ENCODE measurements around the gene ASXL1. TPM values are rescaled to one million over a fixed set of nuclear protein-coding genes. Genes with fewer than 3 reads are reported as not detected.

Gene ASXL1
- total RNA-seq, 3 donors from 2014 or later (not counting 1 experiment from before 2014, with no cell fraction given): 106 to 125 (median 108) TPM

GRCh38 chr20:32445539-32446273 lies 87.6 kb downstream of the ASXL1 start:
- Mint-ChIP-seq H3K27ac (peak overlapping the region; percentile 70 to 82), H3K27me3 (ENCODE audit: low read depth in 2 of 2) (no peaks in the 10 kb centered on the region), H3K4me1 (peaks cover 36 to 41% of the 10 kb centered on the region in 2 donors), H3K9me3 (no peaks in the 10 kb centered on the region), H3K4me3 (no peak overlapping the region), H3K36me3 (no peaks in the 10 kb centered on the region)
- no peak for TF ChIP-seq CTCF (IDR thresholded peaks at IDR 0.05)
- ATAC-seq (peak in 2 of 3 donors; percentile 19 to 38), DNase-seq (peak in 1 of 2 donors; percentile 38)
- H3K27ac ChIP-seq (ENCODE audit: low read length): no peak overlapping the region
- peaks cover 55% of the 10 kb centered on the region for H3K36me3 ChIP-seq (ENCODE audit: control insufficient read depth, insufficient read depth, low read length)
- H3K4me3 ChIP-seq (ENCODE audit: low read length): no peak overlapping the region
- WGBS (ENCODE audit: insufficient coverage): 69% methylated on average over 11 of the region's 12 CpGs
- no peaks in the 10 kb centered on the region for H3K27me3 ChIP-seq (ENCODE audit: control insufficient read depth, insufficient read depth, low read length)
- intact Hi-C loops (cut with micrococcal nuclease): no loop called here
- no peaks in the 10 kb centered on the region for H3K9me3 ChIP-seq (ENCODE audit: control insufficient read depth, insufficient read depth, low read length)
- H3K4me1 ChIP-seq (ENCODE audit: control insufficient read depth, insufficient read depth, low read length): peaks cover 10% of the 10 kb centered on the region

- H3K27ac Mint-ChIP-seq: peak overlapping the region; percentile 70 to 79
These were observed 88.4 kb downstream of the ASXL1 start for GRCh38 chr20:32446301-32447100.

GRCh38 chr20:32447136-32448027 lies 89.3 kb downstream of the ASXL1 start:
- no peak overlapping the region for H3K27ac ChIP-seq (ENCODE audit: low read length)
- intact Hi-C loops (cut with micrococcal nuclease): no loop called here
- peak overlapping the region; percentile 76 to 79 for H3K27ac Mint-ChIP-seq

More at GRCh38 chr20:32446301-32447100, 88.4 kb downstream of the ASXL1 start:
- Mint-ChIP-seq H3K36me3 (no peaks in the 10 kb centered on the region), H3K4me1 (peaks cover 34 to 40% of the 10 kb centered on the region in 2 donors), H3K9me3 (no peaks in the 10 kb centered on the region), H3K4me3 (no peak overlapping the region), H3K27me3 (ENCODE audit: low read depth in 2 of 2) (no peaks in the 10 kb centered on the region)
- H3K9me3 ChIP-seq (ENCODE audit: control insufficient read depth, insufficient read depth, low read length): no peaks in the 10 kb centered on the region
- H3K27me3 ChIP-seq (ENCODE audit: control insufficient read depth, insufficient read depth, low read length): no peaks in the 10 kb centered on the region
- ATAC-seq (no peak), DNase-seq (no peak)
- H3K36me3 ChIP-seq (ENCODE audit: control insufficient read depth, insufficient read depth, low read length): peaks cover 61% of the 10 kb centered on the region
- intact Hi-C loops (cut with micrococcal nuclease): no loop called here
- H3K27ac ChIP-seq (ENCODE audit: low read length): no peak overlapping the region
- WGBS (ENCODE audit: insufficient coverage): 90% methylated on average over 14 of the region's 14 CpGs
- H3K4me3 ChIP-seq (ENCODE audit: low read length): no peak overlapping the region
- peaks cover 10% of the 10 kb centered on the region for H3K4me1 ChIP-seq (ENCODE audit: control insufficient read depth, insufficient read depth, low read length)
- no peak for TF ChIP-seq CTCF (IDR thresholded peaks at IDR 0.05)

More at GRCh38 chr20:32447136-32448027, 89.3 kb downstream of the ASXL1 start:
- no peaks in the 10 kb centered on the region for H3K36me3 Mint-ChIP-seq
- Histone ChIP-seq H3K4me1 (ENCODE audit: control insufficient read depth, insufficient read depth, low read length) (peaks cover 10% of the 10 kb centered on the region), H3K36me3 (ENCODE audit: control insufficient read depth, insufficient read depth, low read length) (peaks cover 65% of the 10 kb centered on the region), H3K4me3 (ENCODE audit: low read length) (no peak overlapping the region), H3K9me3 (ENCODE audit: control insufficient read depth, insufficient read depth, low read length) (no peaks in the 10 kb centered on the region), H3K27me3 (ENCODE audit: control insufficient read depth, insufficient read depth, low read length) (no peaks in the 10 kb centered on the region)
- H3K4me3 Mint-ChIP-seq: no peak overlapping the region
- no peaks in the 10 kb centered on the region for H3K9me3 Mint-ChIP-seq
- ATAC-seq: no peak
- DNase-seq: no peak
- 94% methylated on average over 22 of the region's 22 CpGs for WGBS (ENCODE audit: insufficient coverage)
- H3K27me3 Mint-ChIP-seq (ENCODE audit: low read depth in 2 of 2): no peaks in the 10 kb centered on the region
- peaks cover 34 to 40% of the 10 kb centered on the region in 2 donors for H3K4me1 Mint-ChIP-seq
- no peak for TF ChIP-seq CTCF (IDR thresholded peaks at IDR 0.05)
